KMS-11 (cell line): ENCODE data around the gene SLC7A14.

ENCODE experiments used
- H2AFZ ChIP-seq: fragments of 200-600 bp; sonication (generic); 2 replicates; pipeline ENCODE4 v1.6.1; 2016; ENCODE audit warnings: antibody characterized with exemption, mixed run types, low read depth
- H3K27ac ChIP-seq: fragments of 200-600 bp; sonication (generic); 2 replicates; pipeline ENCODE4 v1.6.1; 2016; ENCODE audit warnings: mild to moderate bottlenecking, mixed run types
- H3K27me3 ChIP-seq: fragments of 200-600 bp; sonication (generic); 2 replicates; pipeline ENCODE4 v1.6.1; 2017; ENCODE audit warnings: mild to moderate bottlenecking, low read depth, mixed run types, moderate library complexity; ENCODE audit not compliant: insufficient read depth
- H3K36me3 ChIP-seq: fragments of 200-600 bp; sonication (generic); 2 replicates; pipeline ENCODE4 v1.6.1; 2017; ENCODE audit warnings: mild to moderate bottlenecking, mixed run types; ENCODE audit not compliant: insufficient read depth
- H3K4me1 ChIP-seq: fragments of 200-600 bp; sonication (generic); 2 replicates; pipeline ENCODE4 v1.6.1; 2016; ENCODE audit warnings: mild to moderate bottlenecking, low read depth, mixed run types; ENCODE audit not compliant: poor library complexity, severe bottlenecking
- H3K4me2 ChIP-seq: fragments of 200-600 bp; sonication (generic); 2 replicates; pipeline ENCODE4 v1.7.0; 2016; ENCODE audit warnings: mild to moderate bottlenecking, mixed run types
- H3K4me3 ChIP-seq: fragments of 200-600 bp; sonication (generic); IDR thresholded peaks from 2 replicates; pipeline ENCODE4 v1.6.1; 2017; ENCODE audit warnings: low read depth, low read length, mixed read lengths; ENCODE audit not compliant: insufficient read depth
- H3K79me2 ChIP-seq: fragments of 200-600 bp; sonication (generic); 2 replicates; pipeline ENCODE4 v1.6.1; 2016; ENCODE audit warnings: low read depth, mixed run types; ENCODE audit not compliant: insufficient read depth
- H3K9ac ChIP-seq: fragments of 200-600 bp; sonication (generic); 2 replicates; pipeline ENCODE4 v1.6.1; 2016; ENCODE audit warnings: mild to moderate bottlenecking, mixed run types
- H4K20me1 ChIP-seq: fragments of 200-600 bp; sonication (generic); 2 replicates; pipeline ENCODE4 v1.6.1; 2016; ENCODE audit warnings: mild to moderate bottlenecking, mixed run types; ENCODE audit not compliant: insufficient read depth
- TF ChIP-seq, protein P1 (sequence below): fragments of 200-600 bp; sonication (generic); conservative IDR thresholded peaks from 2 replicates; pipeline ENCODE4 v1.6.1; 2017; ENCODE audit warnings: low read depth, mild to moderate bottlenecking, antibody characterized with exemption, low read length, moderate library complexity, mixed read lengths

The SLC7A14 gene

GRCh38 chr3:170437176-170437575 lies 148.7 kb downstream of the SLC7A14 start:
- no peaks in the 10 kb centered on the region for H3K27me3 ChIP-seq
- H3K4me1 ChIP-seq = no peaks in the 10 kb centered on the region
- H3K79me2 ChIP-seq = no peaks in the 10 kb centered on the region
- H3K27ac ChIP-seq = no peak overlapping the region
- no peak overlapping the region for H3K4me2 ChIP-seq
- H3K4me3 ChIP-seq = no peak overlapping the region
- no peak overlapping the region for H3K9ac ChIP-seq
- no peaks in the 10 kb centered on the region for H4K20me1 ChIP-seq
- no peak overlapping the region for H2AFZ ChIP-seq
- no peaks in the 10 kb centered on the region for H3K36me3 ChIP-seq
- TF ChIP-seq, protein P1, sequence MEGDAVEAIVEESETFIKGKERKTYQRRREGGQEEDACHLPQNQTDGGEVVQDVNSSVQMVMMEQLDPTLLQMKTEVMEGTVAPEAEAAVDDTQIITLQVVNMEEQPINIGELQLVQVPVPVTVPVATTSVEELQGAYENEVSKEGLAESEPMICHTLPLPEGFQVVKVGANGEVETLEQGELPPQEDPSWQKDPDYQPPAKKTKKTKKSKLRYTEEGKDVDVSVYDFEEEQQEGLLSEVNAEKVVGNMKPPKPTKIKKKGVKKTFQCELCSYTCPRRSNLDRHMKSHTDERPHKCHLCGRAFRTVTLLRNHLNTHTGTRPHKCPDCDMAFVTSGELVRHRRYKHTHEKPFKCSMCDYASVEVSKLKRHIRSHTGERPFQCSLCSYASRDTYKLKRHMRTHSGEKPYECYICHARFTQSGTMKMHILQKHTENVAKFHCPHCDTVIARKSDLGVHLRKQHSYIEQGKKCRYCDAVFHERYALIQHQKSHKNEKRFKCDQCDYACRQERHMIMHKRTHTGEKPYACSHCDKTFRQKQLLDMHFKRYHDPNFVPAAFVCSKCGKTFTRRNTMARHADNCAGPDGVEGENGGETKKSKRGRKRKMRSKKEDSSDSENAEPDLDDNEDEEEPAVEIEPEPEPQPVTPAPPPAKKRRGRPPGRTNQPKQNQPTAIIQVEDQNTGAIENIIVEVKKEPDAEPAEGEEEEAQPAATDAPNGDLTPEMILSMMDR = no peak

DNA sequence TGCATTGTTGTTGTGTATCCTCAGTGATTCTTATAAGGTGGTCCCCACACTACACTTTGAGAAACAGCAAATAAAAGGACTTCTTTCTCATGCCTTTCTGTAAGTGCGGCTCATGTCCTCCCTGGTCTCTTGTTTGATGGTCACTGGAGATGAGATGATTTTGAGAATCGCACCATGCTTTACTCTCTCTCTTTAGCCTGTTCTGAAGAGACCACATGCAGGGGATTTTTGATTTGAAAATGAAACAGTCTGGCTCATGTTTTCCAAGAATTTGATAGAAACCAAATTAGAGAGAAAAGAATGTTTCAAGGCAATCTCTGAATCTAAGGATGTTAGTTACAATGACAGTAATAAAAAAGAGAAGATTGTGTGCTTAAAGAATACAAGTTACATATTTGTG lies 149.2 kb downstream of the SLC7A14 start:
- H3K4me1 ChIP-seq = no peaks in the 10 kb centered on the region
- H3K27ac ChIP-seq = no peak overlapping the region
- H3K4me3 ChIP-seq = no peak overlapping the region
- H4K20me1 ChIP-seq = no peaks in the 10 kb centered on the region
- H2AFZ ChIP-seq = no peak overlapping the region
- no peaks in the 10 kb centered on the region for H3K36me3 ChIP-seq
- no peak overlapping the region for H3K4me2 ChIP-seq
- no peak overlapping the region for H3K9ac ChIP-seq
- TF ChIP-seq, protein P1 = no peak
- no peaks in the 10 kb centered on the region for H3K27me3 ChIP-seq
- no peaks in the 10 kb centered on the region for H3K79me2 ChIP-seq

- Histone ChIP-seq H4K20me1 (no peaks in the 10 kb centered on the region), H3K9ac (no peak overlapping the region), H3K27ac (no peak overlapping the region), H3K4me1 (peaks cover 29% of the 10 kb centered on the region), H3K36me3 (no peaks in the 10 kb centered on the region), H3K27me3 (no peaks in the 10 kb centered on the region; the same call in 1 of the 2 replicates), H3K4me3 (no peak overlapping the region), H3K4me2 (no peak overlapping the region), H3K79me2 (no peaks in the 10 kb centered on the region), H2AFZ (no peak overlapping the region)
- TF ChIP-seq, protein P1 = no peak
Measured at GRCh38 chr3:170432416-170432815, 153.5 kb downstream of the SLC7A14 start.

DNA sequence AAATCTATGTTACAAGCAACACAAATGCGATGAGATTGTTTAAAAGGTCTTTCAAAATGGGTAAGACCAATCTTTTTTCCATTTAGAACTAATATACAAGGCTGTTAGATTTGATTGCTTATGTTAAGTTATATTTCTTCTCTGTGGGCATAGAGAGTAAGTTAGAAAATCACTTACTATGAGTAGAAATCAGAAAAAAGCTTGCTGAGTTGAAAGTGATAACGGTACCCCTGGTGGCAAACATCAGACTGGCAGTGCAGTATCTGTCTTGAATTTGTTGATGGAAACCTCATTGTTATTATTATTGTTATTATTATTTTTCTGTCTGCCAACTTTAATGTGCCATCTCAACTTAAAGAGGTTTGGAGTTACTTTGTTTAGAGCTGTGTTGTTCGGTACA lies 154.8 kb downstream of the SLC7A14 start:
- no peak overlapping the region for H2AFZ ChIP-seq
- H3K4me3 ChIP-seq = no peak overlapping the region
- no peak overlapping the region for H3K9ac ChIP-seq
- H3K4me2 ChIP-seq = no peak overlapping the region
- TF ChIP-seq, protein P1 = no peak
- H3K27me3 ChIP-seq = no peaks in the 10 kb centered on the region; the same call in 1 of the 2 replicates
- H3K36me3 ChIP-seq = no peaks in the 10 kb centered on the region
- no peak overlapping the region for H3K27ac ChIP-seq
- H4K20me1 ChIP-seq = no peaks in the 10 kb centered on the region
- H3K4me1 ChIP-seq = peaks cover 37% of the 10 kb centered on the region
- no peaks in the 10 kb centered on the region for H3K79me2 ChIP-seq
